ENCODE data around the gene AGTR1.

Gene AGTR1

DNA sequence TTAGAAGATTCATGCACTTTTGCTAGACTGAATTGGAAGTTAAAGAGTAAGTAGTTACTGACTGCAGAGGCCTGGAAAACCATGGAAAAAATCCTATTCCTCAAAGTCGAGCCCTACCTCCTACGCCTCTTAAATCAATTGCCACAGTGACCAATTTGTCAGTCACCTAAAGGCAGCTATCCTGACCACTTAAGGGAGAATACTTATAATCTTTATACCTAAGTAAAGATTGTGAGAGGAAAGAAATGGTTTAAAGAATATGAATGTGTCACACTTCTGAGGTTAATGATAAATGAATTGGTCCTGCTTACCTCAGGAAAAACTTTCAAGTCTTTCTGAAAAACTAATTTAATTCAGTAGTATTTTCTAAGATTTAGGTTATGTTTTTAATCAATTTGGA, 42.6 kb downstream of the AGTR1 start:
- Histone ChIP-seq H3K9me2 (ENCODE audit: low read depth, low read length) (no peaks in the 10 kb centered on the region), H3K36me3 (ENCODE audit: insufficient read depth, low read length) (no peaks in the 10 kb centered on the region), H3K4me2 (ENCODE audit: low read length) (no peak overlapping the region), H3K9me3 (ENCODE audit: low read length) (no peaks in the 10 kb centered on the region), H3K4me1 (ENCODE audit: insufficient read depth, low read length, severe bottlenecking) (no peaks in the 10 kb centered on the region), H2AFZ (ENCODE audit: low read length) (no peak overlapping the region), H3K9ac (ENCODE audit: low read length) (no peak overlapping the region), H3K27me3 (ENCODE audit: insufficient read depth, low read length) (no peaks in the 10 kb centered on the region), H3K79me2 (ENCODE audit: insufficient read depth, low read length) (no peaks in the 10 kb centered on the region), H4K20me1 (ENCODE audit: insufficient read depth, low read length) (no peaks in the 10 kb centered on the region), H3K4me3 (ENCODE audit: low read depth, low read length, poor library complexity, severe bottlenecking) (no peak overlapping the region), H3F3A (ENCODE audit: insufficient read depth, low read length) (no peaks in the 10 kb centered on the region), H3K27ac (ENCODE audit: low read depth, low read length, poor library complexity, severe bottlenecking) (no peak overlapping the region)
- no peak for TF ChIP-seq EZH2 (IDR thresholded peaks at IDR 0.05; ENCODE audit: borderline replicate concordance, low read length)
- TF ChIP-seq, protein P1, sequence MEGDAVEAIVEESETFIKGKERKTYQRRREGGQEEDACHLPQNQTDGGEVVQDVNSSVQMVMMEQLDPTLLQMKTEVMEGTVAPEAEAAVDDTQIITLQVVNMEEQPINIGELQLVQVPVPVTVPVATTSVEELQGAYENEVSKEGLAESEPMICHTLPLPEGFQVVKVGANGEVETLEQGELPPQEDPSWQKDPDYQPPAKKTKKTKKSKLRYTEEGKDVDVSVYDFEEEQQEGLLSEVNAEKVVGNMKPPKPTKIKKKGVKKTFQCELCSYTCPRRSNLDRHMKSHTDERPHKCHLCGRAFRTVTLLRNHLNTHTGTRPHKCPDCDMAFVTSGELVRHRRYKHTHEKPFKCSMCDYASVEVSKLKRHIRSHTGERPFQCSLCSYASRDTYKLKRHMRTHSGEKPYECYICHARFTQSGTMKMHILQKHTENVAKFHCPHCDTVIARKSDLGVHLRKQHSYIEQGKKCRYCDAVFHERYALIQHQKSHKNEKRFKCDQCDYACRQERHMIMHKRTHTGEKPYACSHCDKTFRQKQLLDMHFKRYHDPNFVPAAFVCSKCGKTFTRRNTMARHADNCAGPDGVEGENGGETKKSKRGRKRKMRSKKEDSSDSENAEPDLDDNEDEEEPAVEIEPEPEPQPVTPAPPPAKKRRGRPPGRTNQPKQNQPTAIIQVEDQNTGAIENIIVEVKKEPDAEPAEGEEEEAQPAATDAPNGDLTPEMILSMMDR (IDR thresholded peaks at IDR 0.05; ENCODE audit: low read length), result no peak

DNA sequence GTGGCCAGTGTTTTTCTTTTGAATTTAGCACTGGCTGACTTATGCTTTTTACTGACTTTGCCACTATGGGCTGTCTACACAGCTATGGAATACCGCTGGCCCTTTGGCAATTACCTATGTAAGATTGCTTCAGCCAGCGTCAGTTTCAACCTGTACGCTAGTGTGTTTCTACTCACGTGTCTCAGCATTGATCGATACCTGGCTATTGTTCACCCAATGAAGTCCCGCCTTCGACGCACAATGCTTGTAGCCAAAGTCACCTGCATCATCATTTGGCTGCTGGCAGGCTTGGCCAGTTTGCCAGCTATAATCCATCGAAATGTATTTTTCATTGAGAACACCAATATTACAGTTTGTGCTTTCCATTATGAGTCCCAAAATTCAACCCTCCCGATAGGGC, 43.5 kb downstream of the AGTR1 start:
- H3K27ac ChIP-seq (ENCODE audit: low read depth, low read length, poor library complexity, severe bottlenecking), result no peak overlapping the region

DNA sequence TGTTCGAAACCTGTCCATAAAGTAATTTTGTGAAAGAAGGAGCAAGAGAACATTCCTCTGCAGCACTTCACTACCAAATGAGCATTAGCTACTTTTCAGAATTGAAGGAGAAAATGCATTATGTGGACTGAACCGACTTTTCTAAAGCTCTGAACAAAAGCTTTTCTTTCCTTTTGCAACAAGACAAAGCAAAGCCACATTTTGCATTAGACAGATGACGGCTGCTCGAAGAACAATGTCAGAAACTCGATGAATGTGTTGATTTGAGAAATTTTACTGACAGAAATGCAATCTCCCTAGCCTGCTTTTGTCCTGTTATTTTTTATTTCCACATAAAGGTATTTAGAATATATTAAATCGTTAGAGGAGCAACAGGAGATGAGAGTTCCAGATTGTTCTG, 44.4 kb downstream of the AGTR1 start:
- H3K27me3 ChIP-seq (ENCODE audit: insufficient read depth, low read length), result no peaks in the 10 kb centered on the region
- no peaks in the 10 kb centered on the region for H3K9me3 ChIP-seq (ENCODE audit: low read length)
- no peaks in the 10 kb centered on the region for H3K79me2 ChIP-seq (ENCODE audit: insufficient read depth, low read length)
- H3K4me3 ChIP-seq (ENCODE audit: low read depth, low read length, poor library complexity, severe bottlenecking), result no peak overlapping the region
- no peak overlapping the region for H3K4me2 ChIP-seq (ENCODE audit: low read length)
- TF ChIP-seq, protein P1 (IDR thresholded peaks at IDR 0.05; ENCODE audit: low read length), result no peak
- no peak for TF ChIP-seq EZH2 (IDR thresholded peaks at IDR 0.05; ENCODE audit: borderline replicate concordance, low read length)
- H4K20me1 ChIP-seq (ENCODE audit: insufficient read depth, low read length), result no peaks in the 10 kb centered on the region
- H3F3A ChIP-seq (ENCODE audit: insufficient read depth, low read length), result no peaks in the 10 kb centered on the region
- no peaks in the 10 kb centered on the region for H3K9me2 ChIP-seq (ENCODE audit: low read depth, low read length)
- H2AFZ ChIP-seq (ENCODE audit: low read length), result no peak overlapping the region
- H3K9ac ChIP-seq (ENCODE audit: low read length), result no peak overlapping the region
- H3K27ac ChIP-seq (ENCODE audit: low read depth, low read length, poor library complexity, severe bottlenecking), result no peak overlapping the region
- no peaks in the 10 kb centered on the region for H3K4me1 ChIP-seq (ENCODE audit: insufficient read depth, low read length, severe bottlenecking)
- no peaks in the 10 kb centered on the region for H3K36me3 ChIP-seq (ENCODE audit: insufficient read depth, low read length)

More for the DNA sequence above, 43.5 kb downstream of the AGTR1 start:
- Histone ChIP-seq H2AFZ (ENCODE audit: low read length) (no peak overlapping the region), H3K9me2 (ENCODE audit: low read depth, low read length) (no peaks in the 10 kb centered on the region), H4K20me1 (ENCODE audit: insufficient read depth, low read length) (no peaks in the 10 kb centered on the region), H3K36me3 (ENCODE audit: insufficient read depth, low read length) (no peaks in the 10 kb centered on the region), H3K4me1 (ENCODE audit: insufficient read depth, low read length, severe bottlenecking) (no peaks in the 10 kb centered on the region), H3K9ac (ENCODE audit: low read length) (no peak overlapping the region), H3K4me3 (ENCODE audit: low read depth, low read length, poor library complexity, severe bottlenecking) (no peak overlapping the region), H3K9me3 (ENCODE audit: low read length) (no peaks in the 10 kb centered on the region), H3K79me2 (ENCODE audit: insufficient read depth, low read length) (no peaks in the 10 kb centered on the region), H3K4me2 (ENCODE audit: low read length) (no peak overlapping the region), H3F3A (ENCODE audit: insufficient read depth, low read length) (no peaks in the 10 kb centered on the region), H3K27me3 (ENCODE audit: insufficient read depth, low read length) (no peaks in the 10 kb centered on the region)
- no peak for TF ChIP-seq EZH2 (IDR thresholded peaks at IDR 0.05; ENCODE audit: borderline replicate concordance, low read length)
- TF ChIP-seq, protein P1 (IDR thresholded peaks at IDR 0.05; ENCODE audit: low read length), result no peak

Measured in OCI-LY1 (cell line).